Stimulated activated effector memory CD8-positive, alpha-beta T cell treated with anti-CD3 and anti-CD28 coated beads, Interleukin-12 subunit alpha, Interleukin-12 subunit beta, amount 100 ng/mL, for 72 hours (primary cell): Measurements from ENCODE around the gene CLSTN2.

Experiments used
- ATAC-seq: fragments of 150-1000 bp; cut with Tn5 transposase; 2 replicates; pipeline ENCODE4 v1.10.0; 2021
- DNase-seq, 2 donors: peaks; one replicate each; pipeline ENCODE4 v3.0.0; 2021 to 2022; ENCODE audit warnings: low spot score in 2 of 2
- H3K27ac Mint-ChIP-seq: one replicate; pipeline ENCODE4 v1.8.0; 2022; ENCODE audit warnings: mild to moderate bottlenecking, mixed read lengths
- H3K36me3 Mint-ChIP-seq: one replicate; pipeline ENCODE4 v1.8.0; 2022; ENCODE audit warnings: mild to moderate bottlenecking, mixed read lengths
- H3K4me1 Mint-ChIP-seq: one replicate; pipeline ENCODE4 v1.8.0; 2022; ENCODE audit warnings: mixed read lengths
- H3K4me3 Mint-ChIP-seq: one replicate; pipeline ENCODE4 v1.8.0; 2022; ENCODE audit warnings: mild to moderate bottlenecking, mixed read lengths
- H3K9me3 Mint-ChIP-seq: one replicate; pipeline ENCODE4 v1.8.0; 2022; ENCODE audit warnings: mixed read lengths

CLSTN2 gene

GRCh38 chr3:140588558-140588957 lies 653.6 kb downstream of the CLSTN2 start:
- ATAC-seq (no peak), DNase-seq (no peak)
- Mint-ChIP-seq H3K4me1 (no peaks in the 10 kb centered on the region), H3K36me3 (no peaks in the 10 kb centered on the region), H3K4me3 (no peak overlapping the region), H3K9me3 (no peaks in the 10 kb centered on the region), H3K27ac (no peak overlapping the region)

- Mint-ChIP-seq H3K4me1 (no peaks in the 10 kb centered on the region), H3K9me3 (no peaks in the 10 kb centered on the region), H3K36me3 (no peaks in the 10 kb centered on the region), H3K4me3 (no peak overlapping the region), H3K27ac (no peak overlapping the region)
- DNase-seq (no peak), ATAC-seq (no peak)
Observed at GRCh38 chr3:140593766-140594165, 658.8 kb downstream of the CLSTN2 start.

GRCh38 chr3:140595295-140595694 lies 660.3 kb downstream of the CLSTN2 start:
- Mint-ChIP-seq H3K4me1 (no peaks in the 10 kb centered on the region), H3K36me3 (no peaks in the 10 kb centered on the region), H3K9me3 (no peaks in the 10 kb centered on the region), H3K27ac (no peak overlapping the region), H3K4me3 (no peak overlapping the region)
- ATAC-seq (no peak), DNase-seq (no peak)

- no peak for DNase-seq
- H3K27ac Mint-ChIP-seq = no peak overlapping the region
- H3K4me3 Mint-ChIP-seq = no peak overlapping the region
- no peaks in the 10 kb centered on the region for H3K9me3 Mint-ChIP-seq
- H3K4me1 Mint-ChIP-seq = no peaks in the 10 kb centered on the region
- no peak for ATAC-seq
- no peaks in the 10 kb centered on the region for H3K36me3 Mint-ChIP-seq
Observed at GRCh38 chr3:140597364-140597763, 662.4 kb downstream of the CLSTN2 start.

GRCh38 chr3:140597792-140598191 lies 662.8 kb downstream of the CLSTN2 start:
- no peak for DNase-seq
- Mint-ChIP-seq H3K36me3 (no peaks in the 10 kb centered on the region), H3K27ac (no peak overlapping the region), H3K4me1 (no peaks in the 10 kb centered on the region), H3K4me3 (no peak overlapping the region), H3K9me3 (no peaks in the 10 kb centered on the region)
- ATAC-seq = no peak

GRCh38 chr3:140599009-140599408 lies 664.0 kb downstream of the CLSTN2 start:
- no peak for ATAC-seq
- Mint-ChIP-seq H3K27ac (no peak overlapping the region), H3K9me3 (no peaks in the 10 kb centered on the region), H3K36me3 (no peaks in the 10 kb centered on the region), H3K4me1 (no peaks in the 10 kb centered on the region), H3K4me3 (no peak overlapping the region)
- DNase-seq = no peak

GRCh38 chr3:140599496-140599895 lies 664.5 kb downstream of the CLSTN2 start:
- Mint-ChIP-seq H3K36me3 (no peaks in the 10 kb centered on the region), H3K9me3 (no peaks in the 10 kb centered on the region), H3K4me1 (no peaks in the 10 kb centered on the region), H3K27ac (no peak overlapping the region), H3K4me3 (no peak overlapping the region)
- DNase-seq = no peak
- no peak for ATAC-seq

- Mint-ChIP-seq H3K36me3 (no peaks in the 10 kb centered on the region), H3K4me3 (no peak overlapping the region), H3K4me1 (no peaks in the 10 kb centered on the region), H3K9me3 (no peaks in the 10 kb centered on the region), H3K27ac (no peak overlapping the region)
- no peak for DNase-seq
- no peak for ATAC-seq
Observed at GRCh38 chr3:140601881-140602280, 666.9 kb downstream of the CLSTN2 start.

- Mint-ChIP-seq H3K4me1 (no peaks in the 10 kb centered on the region), H3K27ac (no peak overlapping the region), H3K36me3 (no peaks in the 10 kb centered on the region), H3K9me3 (no peaks in the 10 kb centered on the region), H3K4me3 (no peak overlapping the region)
- ATAC-seq = no peak
- no peak for DNase-seq
Observed at GRCh38 chr3:140602781-140603180, 667.8 kb downstream of the CLSTN2 start.

- peaks cover 4% of the 10 kb centered on the region for H3K9me3 Mint-ChIP-seq
- ATAC-seq (no peak), DNase-seq (no peak)
- no peaks in the 10 kb centered on the region for H3K4me1 Mint-ChIP-seq
- no peak overlapping the region for H3K4me3 Mint-ChIP-seq
- H3K27ac Mint-ChIP-seq = no peak overlapping the region
- H3K36me3 Mint-ChIP-seq = no peaks in the 10 kb centered on the region
Observed at GRCh38 chr3:140603766-140604165, 668.8 kb downstream of the CLSTN2 start.

- ATAC-seq (no peak), DNase-seq (no peak)
- Mint-ChIP-seq H3K9me3 (peaks cover 4% of the 10 kb centered on the region), H3K4me3 (no peak overlapping the region), H3K27ac (no peak overlapping the region), H3K36me3 (no peaks in the 10 kb centered on the region), H3K4me1 (no peaks in the 10 kb centered on the region)
Observed at GRCh38 chr3:140610544-140610943, 675.6 kb downstream of the CLSTN2 start.

GRCh38 chr3:140614001-140614400 lies 679.0 kb downstream of the CLSTN2 start:
- DNase-seq (no peak), ATAC-seq (no peak)
- Mint-ChIP-seq H3K27ac (no peak overlapping the region), H3K4me1 (no peaks in the 10 kb centered on the region), H3K36me3 (no peaks in the 10 kb centered on the region), H3K9me3 (peaks cover 4% of the 10 kb centered on the region), H3K4me3 (no peak overlapping the region)

- Mint-ChIP-seq H3K4me3 (no peak overlapping the region), H3K4me1 (no peaks in the 10 kb centered on the region), H3K27ac (no peak overlapping the region), H3K36me3 (no peaks in the 10 kb centered on the region), H3K9me3 (peaks cover 4% of the 10 kb centered on the region)
- DNase-seq (no peak), ATAC-seq (no peak)
Observed at GRCh38 chr3:140617135-140617534, 682.1 kb downstream of the CLSTN2 start.

- ATAC-seq (no peak), DNase-seq (no peak)
- Mint-ChIP-seq H3K4me1 (no peaks in the 10 kb centered on the region), H3K27ac (no peak overlapping the region), H3K36me3 (no peaks in the 10 kb centered on the region), H3K4me3 (no peak overlapping the region), H3K9me3 (peaks cover 4% of the 10 kb centered on the region)
Observed at GRCh38 chr3:140626856-140627255, 691.9 kb downstream of the CLSTN2 start.
